Endothelial cell of hepatic sinusoid (primary cell): ENCODE data around the gene DKK2.

Experiments
- in situ Hi-C: cut with HindIII; loops from 2 replicates; pipeline ENCODE4 v1.10.0; 2017; ENCODE audit warnings: low sequenced_read_pairs

DKK2 gene

DNA sequence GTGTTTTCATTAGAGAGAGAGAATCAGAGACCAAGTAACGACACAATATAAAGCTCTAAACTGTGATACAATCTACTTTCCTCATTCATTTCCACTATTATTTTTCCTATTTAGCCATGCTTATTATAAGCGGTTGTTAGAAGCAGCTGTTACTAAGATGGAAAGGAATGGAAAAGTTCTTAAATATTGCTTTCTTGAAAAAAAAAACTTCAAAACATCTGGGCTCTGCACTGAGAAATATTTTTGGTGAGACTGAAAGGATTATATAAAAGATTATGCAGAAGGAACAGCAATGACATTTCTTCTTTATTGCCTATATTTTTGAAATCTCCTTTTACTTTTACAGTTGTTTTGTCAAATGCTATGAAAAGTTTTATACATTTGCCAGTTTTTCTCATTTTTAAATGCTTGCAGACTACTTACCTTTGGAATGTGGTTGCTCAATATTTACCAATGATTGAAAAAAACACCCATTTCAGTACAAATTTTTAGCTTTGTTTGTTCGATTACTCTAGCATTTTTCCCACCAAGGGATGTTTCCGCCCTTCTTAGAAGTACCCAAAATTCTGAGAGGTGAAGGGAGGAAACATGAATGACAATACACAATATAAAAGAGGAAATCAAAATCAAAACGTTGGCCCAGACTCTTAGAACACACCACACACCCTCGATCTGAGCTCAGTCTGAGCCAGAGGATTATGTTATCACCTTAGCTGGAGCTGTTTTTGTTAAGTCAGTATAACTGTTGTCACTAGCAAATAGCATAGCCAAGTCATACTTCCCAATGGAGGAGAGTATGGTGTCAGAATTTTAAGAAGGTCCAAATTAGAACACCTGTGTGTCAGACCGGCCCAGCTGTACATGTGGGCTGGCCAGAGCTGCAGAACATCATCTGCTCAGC is 18.4 kb downstream of the DKK2 start:
- in situ Hi-C loops = no loop called here

DNA sequence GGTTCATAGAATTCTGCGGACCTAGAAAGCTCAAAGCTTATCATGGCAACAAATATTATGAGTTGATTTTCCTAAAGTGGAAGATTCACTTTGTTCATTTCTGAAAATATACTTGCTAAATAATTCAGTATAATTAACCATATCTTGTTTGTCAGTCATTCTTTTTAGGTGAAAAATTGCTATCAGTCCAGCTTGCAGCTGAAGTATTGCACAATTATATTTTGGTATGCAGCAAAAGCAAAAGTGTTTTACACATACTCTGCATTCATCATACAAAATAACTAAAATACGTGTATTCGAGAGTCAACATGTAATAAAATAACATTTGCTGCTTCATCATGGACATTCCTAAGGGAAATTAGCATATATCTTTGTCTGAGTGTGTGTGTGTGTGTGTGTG is 24.8 kb downstream of the DKK2 start:
- in situ Hi-C loops = loop anchor here (5.0 kb wide), 1 partner anchor 89 kb away; no protein-coding TSS in a partner anchor

DNA sequence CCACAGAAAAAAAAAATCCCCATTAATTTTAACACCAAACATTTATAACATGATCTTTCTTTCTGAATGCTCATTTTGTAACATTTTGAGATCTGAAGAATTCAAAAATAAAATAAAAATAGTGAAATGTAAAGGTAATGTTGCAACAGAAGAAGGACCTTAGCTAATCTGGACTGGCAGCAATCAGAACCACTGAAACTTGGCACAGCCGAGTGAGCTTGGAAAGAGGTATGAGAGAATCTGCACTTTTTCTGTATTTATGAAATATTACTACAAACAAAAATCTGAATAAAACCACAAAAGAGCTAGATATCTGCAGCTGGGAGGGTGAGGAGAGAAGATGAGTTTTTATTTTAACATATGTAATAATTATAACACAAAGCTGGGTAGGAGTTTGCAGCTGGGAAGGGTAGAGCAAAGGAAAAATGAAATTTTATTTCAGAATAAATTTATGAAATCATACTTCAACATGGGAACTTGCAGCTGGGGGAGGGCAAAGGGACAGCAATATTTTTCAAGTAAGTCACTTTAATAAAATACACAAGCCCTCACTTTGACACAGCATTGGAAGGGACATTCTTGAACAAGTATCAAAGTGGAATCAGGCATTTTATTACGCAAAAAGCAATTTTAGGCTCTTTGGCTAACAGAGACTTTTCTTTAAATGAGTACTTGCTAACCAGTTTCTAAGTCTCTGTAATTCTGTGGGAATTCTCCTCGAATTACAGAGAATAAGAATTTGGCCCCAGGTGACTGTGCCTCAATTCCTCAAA is 26.7 kb downstream of the DKK2 start:
- in situ Hi-C loops = no loop called here

DNA sequence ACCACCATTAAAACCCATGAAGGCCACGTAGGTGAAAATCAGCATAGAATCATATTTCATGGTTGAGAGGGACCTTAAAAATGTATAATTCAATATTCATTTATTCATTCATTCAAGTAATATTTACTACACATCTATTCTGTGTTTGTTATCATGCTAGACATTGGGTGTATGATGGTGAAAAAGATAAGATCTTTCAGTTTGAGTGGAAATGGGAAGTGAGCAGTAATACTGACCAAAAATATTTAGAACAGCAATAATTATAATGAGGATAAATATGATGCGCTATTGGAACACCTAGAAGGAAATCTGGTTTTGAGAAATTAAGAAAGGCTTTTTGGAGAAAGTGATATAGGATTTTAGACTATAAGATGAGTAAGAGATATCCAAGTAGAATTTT is 28.0 kb downstream of the DKK2 start:
- in situ Hi-C loops = no loop called here

DNA sequence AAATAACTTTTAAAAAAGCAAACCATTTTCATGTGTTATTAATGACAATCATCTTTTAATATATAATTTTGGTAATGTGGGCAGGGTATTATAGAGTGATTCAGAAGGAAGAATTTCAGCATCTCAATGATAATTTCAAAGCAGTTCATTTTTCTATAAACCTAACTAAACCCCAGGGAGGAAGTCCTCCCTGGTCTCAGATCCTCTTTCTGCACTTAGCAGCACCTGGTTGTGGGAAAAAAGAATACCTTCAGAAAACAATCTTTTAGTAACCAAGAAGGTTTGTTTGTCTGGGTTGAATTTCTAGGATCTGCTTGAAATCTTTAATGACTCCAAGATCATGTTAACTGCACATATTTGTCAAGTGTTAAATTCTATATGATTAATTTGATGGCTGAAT is 29.9 kb downstream of the DKK2 start:
- in situ Hi-C loops = no loop called here

DNA sequence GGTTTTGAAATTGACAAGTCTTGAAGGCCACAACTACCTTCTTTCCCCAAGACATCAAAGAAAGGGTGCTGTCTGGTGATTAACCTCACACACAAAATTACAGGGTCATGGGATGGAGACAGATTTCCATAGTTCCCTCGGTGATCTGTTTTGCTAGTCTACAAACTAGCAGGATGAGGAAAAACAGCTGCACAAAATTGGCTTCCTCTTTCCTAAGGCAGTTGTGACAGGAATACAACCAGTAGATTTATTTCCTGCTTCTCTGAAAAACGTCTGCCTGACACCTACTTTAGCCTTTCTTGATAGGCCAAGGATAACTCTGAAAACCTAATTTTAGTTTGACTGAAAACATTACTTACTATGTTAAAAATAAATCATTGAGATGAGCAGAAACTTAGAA is 39.6 kb downstream of the DKK2 start:
- in situ Hi-C loops = no loop called here

DNA sequence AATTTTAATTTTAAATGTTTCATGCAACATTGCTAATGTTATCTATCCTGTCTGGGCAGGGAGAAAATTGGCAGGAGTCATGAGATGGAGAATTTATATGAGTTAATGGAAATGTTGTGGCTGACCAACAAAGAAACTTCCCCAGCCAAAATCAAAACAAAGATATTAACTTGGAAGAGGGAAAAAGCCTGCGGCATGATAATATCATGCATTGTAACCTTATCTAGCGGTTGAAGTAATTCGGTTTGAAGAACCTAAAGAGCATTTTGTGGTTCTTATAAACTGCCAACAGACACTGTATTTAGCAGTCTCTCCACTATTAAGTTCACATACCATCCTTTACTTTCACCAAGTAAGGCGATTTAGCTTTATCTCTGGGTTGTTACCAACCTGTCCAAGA is 42.3 kb downstream of the DKK2 start:
- in situ Hi-C loops = no loop called here

DNA sequence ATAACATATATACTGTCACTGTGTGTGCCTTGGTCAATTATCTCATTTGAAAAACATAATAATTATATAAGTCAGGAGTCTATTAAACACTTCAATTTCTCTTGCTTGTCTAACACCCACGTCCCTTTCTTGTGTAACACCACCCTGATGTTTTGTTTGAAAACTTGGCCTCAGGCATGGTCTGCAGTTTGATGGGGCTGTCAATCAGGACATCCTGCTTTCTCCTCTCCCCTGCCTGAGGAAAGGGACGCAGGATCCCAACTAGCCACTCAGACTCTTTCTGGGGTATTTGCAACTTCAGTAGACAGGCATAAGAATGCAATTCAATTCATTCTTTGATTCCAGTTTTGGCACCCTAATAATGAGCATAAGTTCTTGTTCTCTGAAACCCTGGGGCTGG is 48.8 kb downstream of the DKK2 start:
- in situ Hi-C loops = no loop called here

DNA sequence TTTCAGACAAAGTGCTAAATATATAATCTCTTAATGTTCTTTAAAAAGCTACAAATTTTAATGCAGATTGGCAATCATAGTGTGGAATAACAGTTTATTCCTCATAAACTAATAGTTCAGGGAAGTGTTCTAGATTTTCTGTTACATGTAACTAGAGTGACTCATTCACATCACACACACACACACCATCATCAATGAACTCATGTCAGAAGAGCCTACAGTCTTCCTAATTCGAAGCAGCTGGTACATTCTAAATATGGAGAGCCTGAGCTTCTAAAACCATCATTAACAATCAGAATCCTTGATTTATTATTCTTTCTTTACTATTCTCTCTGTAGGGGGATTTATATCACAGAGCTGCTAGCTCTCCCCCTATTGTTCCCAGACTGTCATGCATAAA is 49.6 kb downstream of the DKK2 start:
- in situ Hi-C loops = no loop called here

DNA sequence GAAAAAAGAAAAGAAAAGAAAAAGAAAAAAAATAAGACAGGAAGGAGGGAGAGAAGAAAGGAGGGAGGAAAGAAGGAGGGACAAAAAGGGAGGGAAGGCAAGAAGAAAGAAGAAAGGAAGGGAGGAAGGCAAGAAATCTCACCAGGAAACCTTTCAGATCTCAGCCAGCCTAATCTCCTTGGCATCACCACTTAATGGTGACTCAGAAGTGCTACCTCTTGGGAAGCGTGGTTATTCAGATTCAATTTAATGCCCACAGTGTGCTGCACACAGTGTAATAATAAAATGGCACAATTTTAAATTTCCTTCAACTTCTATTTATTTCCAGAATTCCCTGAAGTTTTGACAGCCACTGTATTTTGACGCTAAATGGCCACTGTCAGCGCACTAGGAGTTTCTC is 50.3 kb downstream of the DKK2 start:
- in situ Hi-C loops = no loop called here

DNA sequence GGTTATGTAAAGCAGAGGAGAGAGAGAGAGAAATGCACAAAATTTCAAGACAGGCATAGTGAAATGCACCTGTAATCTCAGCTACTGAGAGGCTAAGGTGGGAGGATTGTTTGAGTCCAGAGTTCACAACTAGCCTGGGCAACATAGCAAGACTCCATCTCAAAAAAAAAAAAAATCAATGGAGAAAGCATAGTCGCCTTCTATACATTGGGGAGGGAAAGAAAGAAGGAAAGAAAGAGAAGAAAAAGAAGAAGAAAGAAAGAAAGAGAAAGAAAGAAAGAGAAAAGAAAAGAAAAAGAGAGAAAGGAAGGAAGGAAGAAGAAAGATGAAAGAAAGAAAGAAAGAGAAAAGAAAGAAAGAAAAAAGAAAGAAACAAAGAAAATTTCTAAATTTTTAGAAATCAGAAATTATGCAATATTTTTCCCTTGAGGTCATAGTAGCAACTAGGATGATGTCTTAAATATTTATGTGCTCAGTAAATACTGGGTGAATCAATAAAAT is 53.4 kb downstream of the DKK2 start:
- in situ Hi-C loops = no loop called here

DNA sequence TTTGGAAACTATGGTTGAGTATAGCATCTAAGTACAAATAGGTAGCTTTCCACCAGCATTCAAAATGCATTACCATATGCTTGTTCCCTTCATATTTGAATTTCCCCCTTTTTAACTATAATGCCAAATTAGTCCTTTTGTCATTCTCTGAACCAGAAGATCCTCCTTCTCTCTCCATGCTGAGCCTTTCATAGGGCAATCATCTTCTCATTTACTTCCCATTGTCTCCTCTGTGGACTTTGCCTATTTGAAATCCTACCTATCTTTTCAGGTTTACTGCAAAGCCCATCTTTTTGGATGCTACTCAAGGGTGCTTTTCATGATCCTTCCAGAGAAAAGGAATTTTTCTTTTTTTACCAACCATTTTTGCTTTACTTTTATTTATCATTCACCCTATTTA is 54.7 kb downstream of the DKK2 start:
- in situ Hi-C loops = no loop called here

DNA sequence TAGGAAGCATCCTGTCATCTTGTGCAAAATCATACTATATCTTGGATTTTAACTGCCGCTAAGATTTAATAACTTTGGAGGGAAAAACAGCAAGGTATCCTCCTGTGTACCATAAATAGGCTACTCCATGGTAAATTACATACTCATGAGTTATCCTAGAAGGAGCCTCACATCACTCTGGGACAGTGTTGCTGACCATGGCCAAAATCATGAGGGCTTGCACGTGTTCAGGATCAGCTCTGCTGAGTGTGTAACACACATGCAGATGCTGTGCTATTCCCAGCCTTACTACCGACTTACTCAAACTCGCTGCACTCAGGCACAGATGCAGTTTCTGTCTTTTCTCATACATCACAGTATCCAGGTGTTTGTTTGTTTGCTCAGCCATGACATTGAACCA is 56.6 kb downstream of the DKK2 start:
- in situ Hi-C loops = no loop called here

DNA sequence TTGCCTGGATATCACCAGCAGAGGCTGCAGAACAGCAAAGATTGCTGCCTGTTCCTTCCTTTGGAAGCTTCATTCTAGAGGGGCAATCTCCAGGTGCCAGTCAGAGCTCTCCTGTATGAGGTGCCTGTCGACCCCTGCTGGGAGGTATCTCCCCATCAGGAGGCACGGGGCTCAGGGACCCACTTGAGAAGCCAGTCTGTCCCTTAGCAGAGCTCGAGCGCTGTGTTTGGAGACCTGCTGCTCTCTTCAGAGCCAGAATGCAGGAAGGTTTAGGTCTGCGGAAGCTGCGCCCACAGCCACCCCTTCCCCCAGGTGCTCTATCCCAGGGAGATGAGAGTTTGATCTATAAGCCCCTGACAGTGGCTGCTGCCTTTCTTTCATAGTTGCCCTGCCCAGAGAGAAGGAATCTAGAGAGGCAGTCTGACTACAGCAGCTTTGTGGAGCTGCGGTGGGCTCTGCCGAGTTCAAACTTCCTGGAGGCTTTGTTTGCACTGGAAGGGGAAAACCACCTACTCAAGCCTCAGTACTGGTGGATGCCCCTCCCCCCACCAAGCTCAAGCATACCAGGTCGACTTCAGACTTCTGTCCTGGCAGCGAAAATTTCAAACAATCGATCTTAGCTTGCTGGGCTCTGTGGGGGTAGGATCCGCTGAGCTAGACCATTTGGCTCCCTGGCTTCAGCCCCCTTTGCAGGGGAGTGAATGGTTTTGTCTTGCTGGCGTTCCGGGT is 57.9 kb downstream of the DKK2 start:
- in situ Hi-C loops = no loop called here

DNA sequence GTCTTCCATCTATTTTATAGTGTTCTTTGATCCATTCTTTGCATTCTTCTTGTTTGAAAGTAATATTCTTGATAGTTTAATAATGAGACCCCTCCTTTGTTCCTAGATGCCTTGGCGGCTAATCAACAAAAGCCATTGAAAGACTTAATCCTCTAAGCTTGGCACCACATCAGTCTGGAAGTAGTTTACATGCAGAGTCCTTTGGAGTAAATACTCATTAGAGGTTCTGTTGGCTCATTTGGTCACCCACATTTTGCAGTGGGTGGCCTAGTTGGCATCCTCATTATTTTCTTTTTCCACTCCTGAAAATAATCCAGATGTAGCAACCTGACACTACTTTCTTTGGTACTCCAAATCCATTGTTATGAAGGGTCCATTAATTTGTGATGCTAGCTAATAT is 64.5 kb downstream of the DKK2 start:
- in situ Hi-C loops = no loop called here

DNA sequence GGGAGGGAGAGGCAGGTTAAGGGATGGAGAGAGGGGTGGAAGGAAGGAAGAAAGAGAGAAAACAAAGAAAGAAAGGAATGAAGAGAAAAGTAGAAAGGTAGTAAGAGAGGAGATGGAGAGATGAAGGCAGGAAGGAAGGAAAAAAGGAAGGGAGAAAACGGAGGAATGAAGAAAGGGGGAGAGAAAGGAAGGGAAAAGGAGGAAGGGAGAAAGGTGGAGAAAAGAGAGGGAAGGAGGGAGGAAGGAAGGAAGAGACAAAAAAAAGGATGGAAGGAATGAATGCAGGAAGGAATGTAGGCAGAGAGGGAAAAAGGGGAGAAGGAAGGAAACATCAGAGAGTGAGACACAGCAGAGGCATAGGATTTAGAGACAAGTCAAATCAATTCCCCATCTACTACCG is 68.2 kb downstream of the DKK2 start:
- in situ Hi-C loops = no loop called here

DNA sequence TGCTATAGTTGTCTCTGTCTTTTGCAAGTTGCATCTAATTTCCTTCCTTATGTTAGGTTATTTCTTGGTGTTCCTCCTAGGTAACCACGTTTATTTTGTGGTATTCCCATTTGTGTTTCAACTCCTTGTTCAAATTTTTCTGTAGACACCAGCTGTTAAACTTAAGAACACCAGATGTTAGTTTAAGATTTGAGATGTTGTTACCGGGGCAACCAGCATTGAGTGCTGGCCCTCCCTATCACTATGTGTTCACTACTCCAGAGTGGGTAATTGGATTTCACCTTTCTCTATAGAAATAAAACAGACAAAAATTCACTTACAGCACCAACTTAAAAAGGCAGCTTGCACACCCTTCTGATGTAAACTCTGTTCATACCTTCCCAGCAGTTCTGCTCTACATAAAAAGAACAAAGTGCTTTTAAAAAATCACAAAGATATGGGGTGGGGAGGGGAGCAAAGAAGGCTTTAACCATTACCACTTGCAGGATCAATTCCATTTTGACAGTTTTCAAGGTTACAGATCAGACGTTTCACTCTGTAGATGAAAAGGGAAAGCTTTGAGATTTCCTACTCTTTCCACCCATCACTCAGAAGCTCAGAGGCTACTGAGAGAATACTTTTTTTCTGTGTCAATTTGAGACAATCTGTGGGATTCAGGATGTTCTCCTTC is 82.9 kb downstream of the DKK2 start:
- in situ Hi-C loops = no loop called here

DNA sequence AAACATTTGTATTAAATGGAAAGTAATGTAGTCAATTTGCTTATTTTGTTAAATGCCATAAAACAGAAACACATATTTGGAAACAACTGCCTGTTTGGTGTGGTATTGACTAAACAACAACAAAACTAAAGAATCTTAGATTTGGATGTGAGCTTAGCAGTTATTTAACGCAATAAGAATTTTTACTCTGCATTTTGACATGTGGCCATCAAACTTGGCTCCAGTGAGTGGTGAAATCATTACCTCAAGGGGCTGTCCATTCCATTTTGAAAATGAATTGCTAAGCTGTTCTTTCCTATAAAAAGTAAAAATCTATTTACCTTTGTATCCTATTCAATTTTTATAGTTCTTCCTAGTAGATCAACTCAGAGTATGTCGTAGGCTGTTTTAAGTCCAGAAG is 84.2 kb downstream of the DKK2 start:
- in situ Hi-C loops = no loop called here

DNA sequence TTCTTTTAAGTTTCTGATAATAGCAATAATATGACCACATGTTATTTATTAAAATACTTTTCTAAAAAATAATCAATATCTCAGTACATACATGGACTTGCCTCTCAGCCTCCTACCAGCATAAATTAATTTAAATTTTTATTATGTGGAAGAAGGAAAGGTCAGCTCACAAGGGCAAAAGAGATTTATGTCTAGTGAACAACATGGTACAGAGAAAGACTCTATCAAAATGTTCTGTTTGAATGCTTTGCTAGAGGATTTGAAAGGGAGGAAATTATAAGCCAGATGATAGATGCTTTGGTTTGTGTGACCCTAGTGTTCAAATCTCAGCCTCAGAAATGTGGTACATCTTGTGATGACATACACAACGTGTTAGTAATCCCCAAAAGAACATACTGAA is 94.3 kb downstream of the DKK2 start:
- in situ Hi-C loops = no loop called here

DNA sequence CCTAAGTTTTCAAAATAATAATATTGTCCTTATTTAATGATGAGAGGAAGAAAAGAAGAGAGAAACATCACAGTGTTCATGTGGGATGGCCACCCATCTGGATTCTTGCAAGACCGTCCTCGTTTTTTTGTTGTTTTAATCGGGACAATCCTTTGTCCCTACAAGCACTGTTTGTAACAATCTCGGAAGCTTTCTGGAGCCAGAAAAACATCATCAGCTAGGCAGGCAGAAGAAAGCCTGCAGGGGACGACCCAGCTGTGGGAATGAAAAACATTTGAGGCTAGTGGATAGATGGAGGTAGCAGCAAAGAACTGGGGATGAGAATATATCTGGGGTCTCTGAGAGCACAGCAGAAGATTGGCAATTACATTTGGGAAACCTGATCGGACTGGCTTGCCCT is 105.6 kb downstream of the DKK2 start:
- in situ Hi-C loops = no loop called here

DNA sequence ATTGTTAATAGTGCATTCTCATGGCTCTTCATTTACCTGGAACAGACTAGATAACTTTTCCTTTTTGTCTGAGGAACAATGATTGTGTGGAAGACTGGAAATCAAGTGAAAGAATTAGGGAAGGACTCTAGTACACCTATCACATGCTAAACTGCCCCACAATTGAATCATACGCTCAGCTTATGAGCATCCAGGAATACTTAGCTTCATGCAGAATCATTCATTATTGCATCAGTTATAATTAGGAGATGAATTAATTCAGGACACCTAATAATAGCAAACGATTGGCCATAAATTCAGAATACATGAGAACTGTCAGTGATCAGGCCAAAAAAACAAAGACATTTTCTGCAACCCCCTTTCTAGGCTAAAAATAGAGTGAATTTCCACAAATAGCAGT is 106.9 kb downstream of the DKK2 start:
- in situ Hi-C loops = no loop called here
